K562 treated with DMSO at 1 percent for 24 hours (cell line): ENCODE results near the gene SLC35F3. TPM values are rescaled to one million over a fixed set of nuclear protein-coding genes. Genes with fewer than 3 reads are reported as not detected.

Experiments used
- total RNA-seq: library from RNA; unstranded; fragments of 300-600 nt; gene quantifications from 2 replicates; pipeline ENCODE4 v1.2.3, GENCODE V29; 2022; ENCODE audit warnings: low read depth; ENCODE audit not compliant: insufficient read depth

SLC35F3 gene
- total RNA-seq, result 8.0 and 9.9 TPM in 2 replicates

GRCh38 chr1:233904633-233905415 lies at the start of gene SLC35F3:
TSS of gene SLC35F3 (plus strand) at chr1:233904676.

GRCh38 chr1:234373064-234373958 lies 468.8 kb downstream of the SLC35F3 start, which contains the start of gene COA6:
TSS of gene COA6 (plus strand) at chr1:234373456. CDS start at chr1:234373467, 11 bp downstream.

